G401 (cell line): ENCODE data around the gene GDF10. TPM values are rescaled to one million over a fixed set of nuclear protein-coding genes. Genes with fewer than 3 reads are reported as not detected.

Source experiments
- DNase-seq: peaks from one replicate; pipeline ENCODE4 v3.0.0-alpha.2; 2015; ENCODE audit warnings: low spot score
- in situ Hi-C: cut with HindIII; loops from 2 replicates; pipeline ENCODE4 v1.10.0; 2016; ENCODE audit warnings: low sequenced_read_pairs, mixed read lengths
- total RNA-seq: library from RNA; depleted of rRNA; stranded (reverse); fragments of >200 nt; shearing (Covaris generic); gene quantifications from 2 replicates; pipeline ENCODE4 v1.2.3, GENCODE V29; 2014

GDF10 gene
- total RNA-seq, 1 experiment from 2014 or later, result not detected

DNA sequence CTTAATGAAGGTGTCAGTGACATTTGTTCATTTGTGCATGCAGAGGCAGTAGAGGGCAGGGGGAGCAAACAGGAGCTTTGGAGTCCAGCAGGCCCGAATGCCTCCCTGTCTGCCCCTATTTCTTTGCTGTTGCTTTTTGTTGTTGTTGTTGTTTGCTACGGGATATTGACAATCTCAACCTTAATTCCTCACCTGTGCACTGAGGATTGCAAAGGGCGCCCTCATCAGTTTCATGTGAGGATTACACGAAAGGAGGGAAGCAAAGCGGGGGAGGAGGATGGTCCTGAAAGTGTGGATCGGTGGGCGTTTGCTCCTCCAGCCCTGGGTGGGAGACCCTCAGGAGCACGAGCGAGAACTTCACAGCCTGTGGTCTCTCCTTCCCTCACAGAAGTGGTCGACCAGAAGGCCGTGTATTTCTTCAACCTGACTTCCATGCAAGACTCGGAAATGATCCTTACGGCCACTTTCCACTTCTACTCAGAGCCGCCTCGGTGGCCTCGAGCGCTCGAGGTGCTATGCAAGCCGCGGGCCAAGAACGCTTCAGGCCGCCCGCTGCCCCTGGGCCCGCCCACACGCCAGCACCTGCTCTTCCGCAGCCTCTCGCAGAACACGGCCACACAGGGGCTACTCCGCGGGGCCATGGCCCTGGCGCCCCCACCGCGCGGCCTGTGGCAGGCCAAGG lies 9.6 kb downstream of the GDF10 start:
- DNase-seq, result no peak
- in situ Hi-C loops, result no loop called here

DNA sequence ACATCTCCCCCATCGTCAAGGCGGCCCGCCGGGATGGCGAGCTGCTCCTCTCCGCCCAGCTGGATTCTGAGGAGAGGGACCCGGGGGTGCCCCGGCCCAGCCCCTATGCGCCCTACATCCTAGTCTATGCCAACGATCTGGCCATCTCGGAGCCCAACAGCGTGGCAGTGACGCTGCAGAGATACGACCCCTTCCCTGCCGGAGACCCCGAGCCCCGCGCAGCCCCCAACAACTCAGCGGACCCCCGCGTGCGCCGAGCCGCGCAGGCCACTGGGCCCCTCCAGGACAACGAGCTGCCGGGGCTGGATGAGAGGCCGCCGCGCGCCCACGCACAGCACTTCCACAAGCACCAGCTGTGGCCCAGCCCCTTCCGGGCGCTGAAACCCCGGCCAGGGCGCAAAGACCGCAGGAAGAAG lies 10.1 kb downstream of the GDF10 start:
- in situ Hi-C loops, result no loop called here
- no peak for DNase-seq

DNA sequence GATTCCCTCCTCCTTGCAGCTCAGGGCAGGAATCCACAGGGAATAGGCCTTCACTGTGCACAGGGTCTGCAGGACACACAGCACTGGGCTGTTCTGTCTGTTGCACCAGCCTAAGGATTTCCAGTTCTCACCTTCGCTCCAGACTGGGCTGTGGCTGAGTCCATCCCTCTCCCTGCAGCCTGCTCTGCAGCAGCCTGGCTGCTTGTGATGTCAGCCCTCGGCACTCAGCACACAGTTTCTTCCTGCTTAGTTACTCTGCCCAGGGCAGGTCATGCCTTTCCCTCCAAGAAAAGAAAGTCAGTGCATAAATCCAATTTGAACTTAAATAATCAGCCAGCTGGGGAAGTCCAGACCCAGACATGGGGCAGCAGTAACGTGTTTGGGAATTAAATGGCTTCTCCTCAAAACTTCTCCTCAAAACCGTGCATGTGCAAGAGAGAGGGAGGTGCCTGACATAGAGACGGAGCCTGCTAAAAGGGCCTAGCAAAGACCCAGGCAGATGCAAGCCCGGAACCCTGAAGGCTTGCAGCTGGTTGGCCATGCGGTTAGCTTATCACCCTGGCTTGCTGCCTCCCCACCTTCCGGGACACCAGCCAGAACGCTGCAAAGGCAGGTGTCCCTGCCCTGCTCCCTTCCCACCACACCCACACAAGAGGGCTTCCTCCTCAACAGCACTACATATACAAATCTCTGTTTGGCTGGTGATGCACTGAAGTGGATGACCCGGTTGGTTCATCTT lies 11.4 kb downstream of the GDF10 start:
- DNase-seq, result peak; percentile 7
- in situ Hi-C loops, result no loop called here

DNA sequence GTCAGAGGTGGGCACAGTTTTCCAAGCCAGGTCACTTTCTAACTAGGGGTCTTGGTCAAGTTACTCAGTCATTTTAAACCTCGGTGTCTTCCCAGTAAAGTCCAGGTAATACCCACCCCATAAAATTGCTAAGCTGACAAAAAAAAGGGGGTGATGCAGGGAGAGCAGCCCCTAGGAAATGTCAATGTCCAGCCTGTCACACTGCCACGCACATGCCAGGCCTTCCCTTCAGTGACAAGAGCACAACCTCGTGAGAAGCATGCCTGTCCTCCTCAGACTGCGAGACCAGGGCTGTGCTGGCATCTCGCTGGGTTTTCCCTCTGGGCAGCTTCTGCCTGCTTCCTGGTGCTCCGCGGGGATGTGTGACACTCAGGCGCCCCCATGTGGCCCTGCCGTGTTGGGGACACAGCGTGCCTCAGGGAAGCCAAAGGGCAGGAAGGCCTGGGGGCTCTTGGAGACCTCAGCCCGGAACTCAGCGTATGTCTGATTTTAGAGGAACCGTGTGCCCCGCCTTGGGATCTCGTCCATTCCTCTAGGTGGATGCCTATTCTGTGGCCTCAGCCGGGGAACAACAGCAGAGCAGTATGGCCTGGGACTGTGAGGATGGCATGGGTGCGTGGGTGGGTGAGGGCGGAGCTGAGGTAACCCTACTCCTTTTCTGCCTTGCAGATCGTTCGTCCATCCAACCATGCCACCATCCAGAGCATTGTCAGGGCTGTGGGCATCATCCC lies 12.1 kb downstream of the GDF10 start:
- DNase-seq, result peak; percentile 73
- in situ Hi-C loops, result no loop called here

DNA sequence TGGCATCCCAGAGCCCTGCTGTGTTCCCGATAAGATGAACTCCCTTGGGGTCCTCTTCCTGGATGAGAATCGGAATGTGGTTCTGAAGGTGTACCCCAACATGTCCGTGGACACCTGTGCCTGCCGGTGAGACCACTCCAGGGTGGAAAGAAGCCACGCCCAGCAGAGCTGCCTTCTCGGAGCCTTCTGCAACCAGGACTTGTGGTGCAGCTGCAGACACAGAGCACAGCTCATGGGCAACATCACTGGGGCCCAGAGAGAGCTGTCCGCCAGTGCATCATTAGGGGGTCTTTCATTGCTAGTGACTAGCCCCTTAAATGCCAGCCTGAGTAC lies 12.6 kb downstream of the GDF10 start:
- in situ Hi-C loops, result no loop called here
- DNase-seq, result no peak

DNA sequence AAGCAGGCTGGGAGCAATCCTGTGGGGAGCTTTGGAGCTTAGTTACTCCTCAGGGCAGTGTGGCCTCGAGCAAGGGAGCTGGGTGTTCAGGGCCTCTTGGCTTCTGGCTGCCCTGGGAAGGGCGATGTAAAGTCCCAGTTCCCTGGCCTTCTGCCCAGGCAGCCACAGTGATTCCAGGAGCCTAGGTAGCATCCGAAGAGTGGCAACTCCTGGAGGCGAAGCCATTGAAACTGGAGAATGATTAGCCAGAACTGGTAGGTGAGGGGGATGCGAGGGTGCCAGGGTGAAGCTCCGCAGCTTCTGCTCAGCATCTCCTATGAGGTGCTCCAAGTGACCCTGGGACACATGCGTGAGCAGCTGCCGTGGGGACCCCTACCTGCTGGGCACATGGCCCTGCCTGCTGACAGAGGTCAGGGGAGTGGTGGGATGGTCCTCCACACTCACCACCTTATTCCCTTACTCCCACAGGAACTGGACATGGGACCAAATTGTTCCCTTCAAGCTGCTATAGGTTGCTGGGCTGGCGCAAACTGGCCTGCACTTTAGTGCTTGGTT lies 14.5 kb downstream of the GDF10 start:
- in situ Hi-C loops, result no loop called here
- DNase-seq, result no peak

DNA sequence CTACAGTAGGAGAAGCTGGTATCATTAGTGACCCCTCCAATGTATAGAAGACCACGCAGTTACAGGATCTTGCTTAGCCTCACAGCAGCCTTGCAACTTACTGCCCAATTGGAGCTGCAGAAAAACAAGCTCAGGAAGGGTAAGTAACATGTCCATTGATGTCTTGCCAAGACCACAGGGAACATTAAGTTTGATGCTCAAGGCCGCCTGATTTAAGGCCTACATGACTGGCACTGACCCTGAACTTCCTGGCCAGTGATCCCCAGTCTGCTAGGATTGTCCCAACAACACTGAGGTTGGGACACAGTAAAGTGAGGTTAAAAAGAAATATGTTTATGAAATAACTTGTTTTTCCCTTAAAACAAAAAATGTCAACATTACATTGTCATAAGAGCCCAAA lies 15.4 kb downstream of the GDF10 start:
- DNase-seq, result no peak
- in situ Hi-C loops, result no loop called here

DNA sequence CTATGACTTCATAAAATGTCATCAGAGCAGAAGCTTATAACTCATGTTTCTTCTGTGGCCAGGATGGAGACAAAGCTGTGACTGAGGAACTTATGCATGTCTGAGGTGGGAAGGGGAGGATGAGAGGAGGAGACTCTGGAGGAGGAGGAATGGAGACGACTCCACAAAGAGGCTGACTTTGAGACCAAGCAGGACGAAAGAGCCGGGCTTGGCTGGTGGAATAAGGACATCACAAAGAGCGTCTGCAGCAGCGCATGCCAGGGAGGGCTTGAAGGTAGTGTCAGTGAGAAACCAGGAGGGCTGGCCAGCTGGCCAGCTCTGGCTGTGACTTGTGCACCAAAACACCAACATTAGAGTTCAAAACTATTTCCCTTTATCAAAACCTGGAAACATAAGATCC lies 16.1 kb downstream of the GDF10 start:
- in situ Hi-C loops, result no loop called here

DNA sequence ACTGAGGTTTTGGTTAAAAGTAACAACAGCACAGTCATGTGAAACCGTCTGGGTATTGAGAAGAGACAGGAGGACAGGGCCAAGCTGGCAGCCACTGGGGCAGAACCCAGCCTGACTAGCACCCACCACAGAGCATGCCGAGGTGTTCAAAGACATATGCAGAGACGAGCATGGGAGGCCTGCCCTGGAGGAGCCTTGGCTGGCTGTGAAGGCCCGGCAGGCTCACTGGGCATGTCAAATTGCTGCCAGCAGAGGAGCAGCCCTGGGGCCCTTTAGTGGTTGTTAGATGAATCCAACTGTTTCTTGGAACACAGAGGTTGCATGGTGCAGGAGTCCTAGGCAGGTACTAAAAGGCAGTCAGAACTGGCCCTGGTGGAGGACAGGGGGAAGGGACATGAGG lies 17.3 kb downstream of the GDF10 start:
- in situ Hi-C loops, result no loop called here
- no peak for DNase-seq

More for the DNA sequence above, 16.1 kb downstream of the GDF10 start:
- DNase-seq, result no peak

DNA sequence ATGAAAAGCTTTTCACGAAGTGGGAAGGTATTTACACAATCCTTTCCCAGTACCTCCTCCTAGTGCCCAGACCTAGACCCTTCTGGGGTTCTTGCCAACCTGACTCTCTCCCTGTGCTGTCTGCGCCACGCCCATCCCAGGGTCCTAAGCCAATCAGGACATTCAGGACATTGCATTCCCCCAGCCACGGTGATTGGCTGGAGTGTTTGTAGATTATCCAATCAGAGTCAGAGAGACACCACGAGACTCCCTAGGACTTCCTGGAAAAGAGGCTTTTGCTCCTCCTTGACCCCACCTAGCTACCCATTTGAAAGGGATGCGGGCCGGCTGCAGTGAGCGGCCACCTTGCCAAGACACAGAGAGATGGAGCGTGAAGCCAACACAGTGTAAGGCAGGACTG lies 18.7 kb downstream of the GDF10 start:
- no peak for DNase-seq

DNA sequence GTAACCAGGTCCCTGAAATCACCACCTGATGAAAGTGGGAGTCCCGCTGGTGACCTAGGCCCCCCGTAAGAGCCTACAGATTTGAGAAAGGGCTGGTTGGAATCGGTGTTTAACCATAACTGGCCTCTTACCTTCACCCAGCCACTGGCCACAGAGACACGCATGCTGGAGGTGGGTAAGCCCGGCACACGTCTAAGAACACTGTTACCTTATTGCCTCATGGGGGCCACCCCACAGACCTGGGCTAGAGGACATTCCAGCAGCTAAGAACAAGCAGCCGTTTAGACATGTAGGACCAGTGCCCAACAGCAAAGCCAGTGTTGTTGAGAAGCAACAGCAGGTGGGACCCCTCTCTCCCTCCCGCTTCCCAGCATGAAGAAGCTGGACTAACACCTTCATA lies 19.8 kb downstream of the GDF10 start:
- in situ Hi-C loops, result no loop called here
- no peak for DNase-seq

More for the DNA sequence above, 18.7 kb downstream of the GDF10 start:
- in situ Hi-C loops, result no loop called here

DNA sequence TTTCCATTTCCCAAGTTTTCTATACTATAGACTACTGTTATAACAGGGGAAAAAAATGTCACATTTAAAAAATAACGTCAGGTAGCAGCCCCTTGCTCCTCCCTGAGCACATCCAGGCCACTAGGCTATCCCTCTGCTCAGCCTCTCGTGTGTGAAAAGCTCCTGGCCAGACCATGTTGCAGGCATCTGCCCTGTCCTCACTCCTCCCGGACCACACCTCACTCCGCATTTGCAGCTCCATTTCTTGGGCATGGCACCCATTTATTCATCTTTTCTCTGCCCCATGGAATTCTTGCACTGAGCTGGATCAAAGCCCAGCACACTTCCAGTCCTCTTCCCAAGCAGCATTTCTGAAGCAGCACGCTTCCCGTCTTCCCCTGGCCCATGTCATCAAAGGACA lies 20.8 kb downstream of the GDF10 start:
- in situ Hi-C loops, result no loop called here

DNA sequence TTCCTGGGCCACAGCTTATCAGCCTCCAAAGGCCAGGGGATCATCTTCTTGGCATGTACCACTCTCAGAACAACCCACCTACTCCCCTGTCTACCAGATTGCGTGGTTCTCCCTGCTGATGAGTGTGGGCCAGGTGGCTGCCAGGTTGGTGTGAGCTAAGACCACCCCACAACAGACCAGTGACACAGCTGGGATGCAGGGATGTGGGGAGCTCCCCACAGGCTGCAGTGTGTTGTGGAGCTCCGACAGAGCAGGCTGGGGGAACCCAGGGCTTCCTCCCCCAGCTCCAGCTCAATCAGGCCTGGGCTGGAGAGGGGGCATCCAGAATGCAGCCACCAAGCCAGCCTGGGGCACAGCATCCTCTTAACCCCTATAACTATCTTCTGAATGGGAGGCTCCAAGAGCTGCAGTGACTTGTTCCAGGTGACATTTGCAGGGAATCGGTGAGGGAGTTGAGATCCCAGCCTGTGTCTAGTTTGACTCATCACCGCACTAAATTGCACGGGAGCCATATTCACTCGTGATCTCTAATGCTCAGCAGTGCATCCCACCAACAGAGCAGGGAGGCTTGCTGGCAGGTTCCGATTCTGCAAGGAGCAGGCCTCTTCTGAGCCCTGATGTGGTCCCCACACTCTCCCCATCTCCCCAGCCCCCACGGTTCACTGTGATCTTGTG lies 21.7 kb downstream of the GDF10 start:
- no peak for DNase-seq
- in situ Hi-C loops, result no loop called here

More for the DNA sequence above, 20.8 kb downstream of the GDF10 start:
- no peak for DNase-seq

DNA sequence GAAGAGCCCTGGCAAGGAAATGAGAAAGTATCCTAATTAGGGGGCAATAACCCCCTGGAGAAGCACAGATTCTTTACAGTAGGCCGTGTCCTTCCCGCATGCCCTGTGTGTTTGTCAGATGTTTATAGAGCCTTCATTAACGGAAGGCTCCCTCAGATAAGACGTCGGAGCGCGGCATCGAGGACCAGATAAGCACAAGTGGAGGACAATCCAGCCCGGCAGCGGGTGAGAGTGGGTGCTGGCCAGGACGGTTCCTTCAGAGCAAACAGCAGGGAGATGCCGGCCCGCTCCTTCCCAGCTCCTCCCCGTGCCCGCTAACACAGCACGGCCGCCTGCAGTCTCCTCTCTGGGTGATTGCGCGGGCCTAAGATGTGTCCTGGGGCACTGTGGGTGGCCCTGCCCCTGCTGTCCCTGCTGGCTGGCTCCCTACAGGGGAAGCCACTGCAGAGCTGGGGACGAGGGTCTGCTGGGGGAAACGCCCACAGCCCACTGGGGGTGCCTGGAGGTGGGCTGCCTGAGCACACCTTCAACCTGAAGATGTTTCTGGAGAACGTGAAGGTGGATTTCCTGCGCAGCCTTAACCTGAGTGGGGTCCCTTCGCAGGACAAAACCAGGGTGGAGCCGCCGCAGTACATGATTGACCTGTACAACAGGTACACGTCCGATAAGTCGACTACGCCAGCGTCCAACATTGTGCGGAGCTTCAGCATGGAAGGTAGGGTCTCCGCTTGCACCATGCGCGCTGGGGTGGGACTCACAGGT lies 22.5 kb downstream of the GDF10 start, which contains the start of gene GDF2:
Gene GDF2, plus strand, starts transcription at position 155 of the 762 bp plus-strand sequence. Its CDS starts 215 bp downstream, at position 370.
- in situ Hi-C loops, result no loop called here
- DNase-seq, result no peak

DNA sequence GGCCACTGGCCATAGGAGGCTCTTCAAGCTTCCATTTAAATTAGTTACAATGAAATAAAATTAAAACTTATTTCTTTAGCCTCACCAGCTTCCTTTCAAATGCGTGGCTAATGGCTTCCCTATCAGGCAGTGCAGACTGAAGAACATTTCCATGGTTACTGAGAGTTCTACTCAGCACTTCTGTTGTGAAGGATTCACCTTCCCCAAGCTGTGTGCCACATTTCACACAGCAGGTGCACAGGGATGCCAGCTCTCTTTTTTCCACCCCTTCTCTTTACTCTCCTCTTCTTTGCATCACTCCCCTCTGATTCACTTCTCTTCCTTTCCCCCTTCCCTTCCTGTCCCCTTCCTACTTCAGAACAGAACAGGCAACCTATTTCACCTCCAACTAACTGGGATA lies 23.1 kb downstream of the GDF10 start:
- in situ Hi-C loops, result no loop called here
- no peak for DNase-seq

DNA sequence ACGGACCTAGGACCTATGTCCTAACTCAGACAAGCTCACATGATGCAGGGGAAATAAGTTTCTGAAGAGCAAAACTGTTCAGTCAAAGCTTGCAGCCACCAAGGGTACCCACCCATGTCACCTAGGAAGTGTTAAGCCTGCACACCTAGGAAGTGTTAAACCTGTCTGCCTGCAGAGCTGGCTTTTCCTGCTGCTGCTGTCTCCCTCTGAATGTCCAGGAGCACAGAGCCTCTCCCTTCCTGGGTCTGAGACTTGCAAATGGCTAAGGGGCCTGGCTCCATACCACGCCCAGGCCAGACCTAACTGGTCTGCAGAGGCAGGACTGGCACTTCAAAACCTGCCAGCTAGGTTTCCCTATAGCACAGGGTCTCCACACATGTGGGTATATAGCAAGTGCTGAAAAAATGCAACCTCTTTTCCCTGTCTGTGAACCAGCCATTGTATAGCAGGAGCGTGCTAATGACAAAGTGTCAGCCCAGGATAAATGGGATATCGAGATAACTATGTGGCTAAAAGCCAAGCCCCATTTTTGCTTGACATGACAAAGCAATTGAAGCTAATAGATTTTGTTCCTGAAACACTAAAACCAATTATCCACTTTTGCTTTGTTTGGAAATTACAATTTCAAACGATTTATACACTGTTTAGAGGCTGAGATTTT lies 23.8 kb downstream of the GDF10 start:
- in situ Hi-C loops, result no loop called here
- DNase-seq, result no peak

DNA sequence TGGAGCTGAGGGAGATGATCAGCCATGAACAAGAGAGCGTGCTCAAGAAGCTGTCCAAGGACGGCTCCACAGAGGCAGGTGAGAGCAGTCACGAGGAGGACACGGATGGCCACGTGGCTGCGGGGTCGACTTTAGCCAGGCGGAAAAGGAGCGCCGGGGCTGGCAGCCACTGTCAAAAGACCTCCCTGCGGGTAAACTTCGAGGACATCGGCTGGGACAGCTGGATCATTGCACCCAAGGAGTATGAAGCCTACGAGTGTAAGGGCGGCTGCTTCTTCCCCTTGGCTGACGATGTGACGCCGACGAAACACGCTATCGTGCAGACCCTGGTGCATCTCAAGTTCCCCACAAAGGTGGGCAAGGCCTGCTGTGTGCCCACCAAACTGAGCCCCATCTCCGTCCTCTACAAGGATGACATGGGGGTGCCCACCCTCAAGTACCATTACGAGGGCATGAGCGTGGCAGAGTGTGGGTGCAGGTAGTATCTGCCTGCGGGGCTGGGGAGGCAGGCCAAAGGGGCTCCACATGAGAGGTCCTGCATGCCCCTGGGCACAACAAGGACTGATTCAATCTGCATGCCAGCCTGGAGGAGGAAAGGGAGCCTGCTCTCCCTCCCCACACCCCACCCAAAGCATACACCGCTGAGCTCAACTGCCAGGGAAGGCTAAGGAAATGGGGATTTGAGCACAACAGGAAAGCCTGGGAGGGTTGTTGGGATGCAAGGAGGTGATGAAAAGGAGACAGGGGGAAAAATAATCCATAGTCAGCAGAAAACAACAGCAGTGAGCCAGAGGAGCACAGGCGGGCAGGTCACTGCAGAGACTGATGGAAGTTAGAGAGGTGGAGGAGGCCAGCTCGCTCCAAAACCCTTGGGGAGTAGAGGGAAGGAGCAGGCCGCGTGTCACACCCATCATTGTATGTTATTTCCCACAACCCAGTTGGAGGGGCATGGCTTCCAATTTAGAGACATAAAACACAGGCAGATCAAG lies 25.6 kb downstream of the GDF10 start:
- in situ Hi-C loops, result no loop called here
- DNase-seq, result no peak
